ENCODE data around the gene TMEM116.

TMEM116 gene

GRCh38 chr12:111893287-111893686, 119.7 kb downstream of the TMEM116 start:
- no peak overlapping the region for H3K27ac ChIP-seq (ENCODE audit: extremely low read depth, low read depth, low read length)
- no peak overlapping the region for H3K4me3 ChIP-seq (ENCODE audit: low read depth, low read length)
- ChIA-PET CTCF (interaction anchor here (0.7 kb wide), 1 partner anchor 151 kb away, joined by 4 read pairs; no protein-coding TSS in a partner anchor), POLR2A (no interaction called here)
- H3K4me1 ChIP-seq (ENCODE audit: control insufficient read depth, insufficient read depth, low read length): no peaks in the 10 kb centered on the region
- no peak for TF ChIP-seq HOXC10 (CRISPR knock-in tag; IDR thresholded peaks at IDR 0.05)
- no peaks in the 10 kb centered on the region for H3K9me3 ChIP-seq (ENCODE audit: control insufficient read depth, insufficient read depth, low read depth, low read length)
- peaks cover 50 to 76% of the 10 kb centered on the region in 2 experiments for H3K36me3 ChIP-seq (ENCODE audit: control insufficient read depth in 2 of 2, insufficient read depth in 1 of 2, low read length in 2 of 2)

DNA sequence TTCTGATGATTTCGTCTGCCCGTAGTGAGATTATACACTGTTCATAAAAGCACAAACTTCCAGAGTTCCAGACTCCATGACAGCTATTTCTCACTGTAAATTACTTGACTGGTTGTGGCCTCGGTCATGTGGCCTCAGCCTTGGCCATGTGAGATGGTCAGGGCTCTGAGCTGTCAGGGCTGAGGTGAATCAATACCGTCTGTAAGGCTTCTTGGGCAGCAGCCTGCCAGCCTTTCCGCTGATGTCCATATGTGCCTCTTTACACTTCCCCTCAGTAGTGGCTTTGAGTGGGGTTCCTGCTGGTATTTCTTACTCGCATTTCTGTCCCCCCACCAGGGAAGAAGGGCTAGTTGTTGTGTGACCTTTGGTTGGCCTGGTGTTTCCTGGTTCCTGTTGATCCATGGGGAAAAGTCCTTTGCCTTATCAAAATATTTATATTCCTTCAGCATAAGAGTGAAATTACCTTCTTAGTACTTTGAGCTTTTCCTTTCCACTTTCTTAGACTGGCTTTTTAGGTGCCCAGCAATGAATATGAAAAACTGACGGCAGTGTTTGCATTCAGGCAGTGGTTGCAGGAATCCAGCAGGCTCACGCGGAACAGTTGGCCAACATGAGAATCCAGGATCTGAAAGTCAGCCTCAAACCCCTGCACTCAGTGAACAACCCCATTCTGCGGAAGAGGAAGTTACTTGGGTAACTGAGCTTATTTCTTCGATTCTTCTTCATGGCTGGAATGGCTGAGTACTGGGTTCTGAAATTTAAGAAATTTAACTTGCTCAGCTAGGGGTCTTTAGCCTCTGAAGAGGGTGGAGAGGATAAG, 124.8 kb downstream of the TMEM116 start:
- Histone ChIP-seq H3K9me3 (ENCODE audit: control insufficient read depth, insufficient read depth, low read depth, low read length) (no peaks in the 10 kb centered on the region), H3K27ac (ENCODE audit: extremely low read depth, low read depth, low read length) (no peak overlapping the region), H3K4me1 (ENCODE audit: control insufficient read depth, insufficient read depth, low read length) (no peaks in the 10 kb centered on the region), H3K4me3 (ENCODE audit: low read depth, low read length) (no peak overlapping the region), H3K36me3 (ENCODE audit: control insufficient read depth in 2 of 2, insufficient read depth in 1 of 2, low read length in 2 of 2) (peaks cover 51 to 96% of the 10 kb centered on the region in 2 experiments)
- CTCF ChIA-PET: no interaction called here
- POLR2A ChIA-PET: no interaction called here
- TF ChIP-seq, protein P1, sequence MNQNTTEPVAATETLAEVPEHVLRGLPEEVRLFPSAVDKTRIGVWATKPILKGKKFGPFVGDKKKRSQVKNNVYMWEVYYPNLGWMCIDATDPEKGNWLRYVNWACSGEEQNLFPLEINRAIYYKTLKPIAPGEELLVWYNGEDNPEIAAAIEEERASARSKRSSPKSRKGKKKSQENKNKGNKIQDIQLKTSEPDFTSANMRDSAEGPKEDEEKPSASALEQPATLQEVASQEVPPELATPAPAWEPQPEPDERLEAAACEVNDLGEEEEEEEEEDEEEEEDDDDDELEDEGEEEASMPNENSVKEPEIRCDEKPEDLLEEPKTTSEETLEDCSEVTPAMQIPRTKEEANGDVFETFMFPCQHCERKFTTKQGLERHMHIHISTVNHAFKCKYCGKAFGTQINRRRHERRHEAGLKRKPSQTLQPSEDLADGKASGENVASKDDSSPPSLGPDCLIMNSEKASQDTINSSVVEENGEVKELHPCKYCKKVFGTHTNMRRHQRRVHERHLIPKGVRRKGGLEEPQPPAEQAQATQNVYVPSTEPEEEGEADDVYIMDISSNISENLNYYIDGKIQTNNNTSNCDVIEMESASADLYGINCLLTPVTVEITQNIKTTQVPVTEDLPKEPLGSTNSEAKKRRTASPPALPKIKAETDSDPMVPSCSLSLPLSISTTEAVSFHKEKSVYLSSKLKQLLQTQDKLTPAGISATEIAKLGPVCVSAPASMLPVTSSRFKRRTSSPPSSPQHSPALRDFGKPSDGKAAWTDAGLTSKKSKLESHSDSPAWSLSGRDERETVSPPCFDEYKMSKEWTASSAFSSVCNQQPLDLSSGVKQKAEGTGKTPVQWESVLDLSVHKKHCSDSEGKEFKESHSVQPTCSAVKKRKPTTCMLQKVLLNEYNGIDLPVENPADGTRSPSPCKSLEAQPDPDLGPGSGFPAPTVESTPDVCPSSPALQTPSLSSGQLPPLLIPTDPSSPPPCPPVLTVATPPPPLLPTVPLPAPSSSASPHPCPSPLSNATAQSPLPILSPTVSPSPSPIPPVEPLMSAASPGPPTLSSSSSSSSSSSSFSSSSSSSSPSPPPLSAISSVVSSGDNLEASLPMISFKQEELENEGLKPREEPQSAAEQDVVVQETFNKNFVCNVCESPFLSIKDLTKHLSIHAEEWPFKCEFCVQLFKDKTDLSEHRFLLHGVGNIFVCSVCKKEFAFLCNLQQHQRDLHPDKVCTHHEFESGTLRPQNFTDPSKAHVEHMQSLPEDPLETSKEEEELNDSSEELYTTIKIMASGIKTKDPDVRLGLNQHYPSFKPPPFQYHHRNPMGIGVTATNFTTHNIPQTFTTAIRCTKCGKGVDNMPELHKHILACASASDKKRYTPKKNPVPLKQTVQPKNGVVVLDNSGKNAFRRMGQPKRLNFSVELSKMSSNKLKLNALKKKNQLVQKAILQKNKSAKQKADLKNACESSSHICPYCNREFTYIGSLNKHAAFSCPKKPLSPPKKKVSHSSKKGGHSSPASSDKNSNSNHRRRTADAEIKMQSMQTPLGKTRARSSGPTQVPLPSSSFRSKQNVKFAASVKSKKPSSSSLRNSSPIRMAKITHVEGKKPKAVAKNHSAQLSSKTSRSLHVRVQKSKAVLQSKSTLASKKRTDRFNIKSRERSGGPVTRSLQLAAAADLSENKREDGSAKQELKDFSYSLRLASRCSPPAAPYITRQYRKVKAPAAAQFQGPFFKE (tag by site-specific recombination; IDR thresholded peaks at IDR 0.05; ENCODE audit: borderline replicate concordance): no peak
- no peak for TF ChIP-seq ELK4 (IDR thresholded peaks at IDR 0.05; ENCODE audit: borderline replicate concordance, low read depth, low read length)
- TF ChIP-seq ZNF426 (tag by site-specific recombination; IDR thresholded peaks at IDR 0.05): no peak
- no peak for TF ChIP-seq KLF8 (tag by site-specific recombination; IDR thresholded peaks at IDR 0.05)
- TF ChIP-seq PRDM1 (tag by site-specific recombination; IDR thresholded peaks at IDR 0.05): no peak

- H3K9me3 ChIP-seq (ENCODE audit: control insufficient read depth, insufficient read depth, low read depth, low read length): no peaks in the 10 kb centered on the region
- ChIA-PET CTCF (no interaction called here), POLR2A (no interaction called here)
- peaks cover 54 to 95% of the 10 kb centered on the region in 2 experiments for H3K36me3 ChIP-seq (ENCODE audit: control insufficient read depth in 2 of 2, insufficient read depth in 1 of 2, low read length in 2 of 2)
- no peak overlapping the region for H3K4me3 ChIP-seq (ENCODE audit: low read depth, low read length)
- no peaks in the 10 kb centered on the region for H3K4me1 ChIP-seq (ENCODE audit: control insufficient read depth, insufficient read depth, low read length)
- H3K27ac ChIP-seq (ENCODE audit: extremely low read depth, low read depth, low read length): no peak overlapping the region
- TF ChIP-seq, protein P2, sequence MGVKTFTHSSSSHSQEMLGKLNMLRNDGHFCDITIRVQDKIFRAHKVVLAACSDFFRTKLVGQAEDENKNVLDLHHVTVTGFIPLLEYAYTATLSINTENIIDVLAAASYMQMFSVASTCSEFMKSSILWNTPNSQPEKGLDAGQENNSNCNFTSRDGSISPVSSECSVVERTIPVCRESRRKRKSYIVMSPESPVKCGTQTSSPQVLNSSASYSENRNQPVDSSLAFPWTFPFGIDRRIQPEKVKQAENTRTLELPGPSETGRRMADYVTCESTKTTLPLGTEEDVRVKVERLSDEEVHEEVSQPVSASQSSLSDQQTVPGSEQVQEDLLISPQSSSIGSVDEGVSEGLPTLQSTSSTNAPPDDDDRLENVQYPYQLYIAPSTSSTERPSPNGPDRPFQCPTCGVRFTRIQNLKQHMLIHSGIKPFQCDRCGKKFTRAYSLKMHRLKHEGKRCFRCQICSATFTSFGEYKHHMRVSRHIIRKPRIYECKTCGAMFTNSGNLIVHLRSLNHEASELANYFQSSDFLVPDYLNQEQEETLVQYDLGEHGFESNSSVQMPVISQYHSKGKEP (tag by site-specific recombination; IDR thresholded peaks at IDR 0.05): no peak
- no peak for TF ChIP-seq ZNF146 (tag by site-specific recombination; IDR thresholded peaks at IDR 0.05)
- TF ChIP-seq ZNF341 (tag by site-specific recombination; IDR thresholded peaks at IDR 0.05; ENCODE audit: low read depth): no peak
- TF ChIP-seq ZNF335 (tag by site-specific recombination; conservative IDR thresholded peaks at IDR 0.05): no peak
- TF ChIP-seq ZFP69B (tag by site-specific recombination; IDR thresholded peaks at IDR 0.05): no peak
- no peak for TF ChIP-seq ZNF701 (tag by site-specific recombination; IDR thresholded peaks at IDR 0.05)
- no peak for TF ChIP-seq ZNF473 (tag by site-specific recombination; IDR thresholded peaks at IDR 0.05)
- TF ChIP-seq ZNF248 (tag by site-specific recombination; IDR thresholded peaks at IDR 0.05): no peak
- TF ChIP-seq ZNF510 (tag by site-specific recombination; IDR thresholded peaks at IDR 0.05; ENCODE audit: insufficient replicate concordance): no peak
- no peak for TF ChIP-seq ZFP37 (tag by site-specific recombination; IDR thresholded peaks at IDR 0.05)
- TF ChIP-seq ZNF48 (tag by site-specific recombination; IDR thresholded peaks at IDR 0.05): no peak
- no peak for TF ChIP-seq ZNF610 (tag by site-specific recombination; IDR thresholded peaks at IDR 0.05; ENCODE audit: borderline replicate concordance)
- TF ChIP-seq ZNF785 (tag by site-specific recombination; IDR thresholded peaks at IDR 0.05): no peak
- TF ChIP-seq ZNF350 (tag by site-specific recombination; IDR thresholded peaks at IDR 0.05): no peak
Observed at GRCh38 chr12:111886662-111887545, 126.1 kb downstream of the TMEM116 start.

All from HEK293 (cell line).